ENCODE measurements around the gene RAB27B. TPM values are rescaled to one million over a fixed set of nuclear protein-coding genes. Genes with fewer than 3 reads are reported as not detected.

RAB27B gene
- total RNA-seq, 1 experiment from 2014 or later = 0.87 TPM

DNA sequence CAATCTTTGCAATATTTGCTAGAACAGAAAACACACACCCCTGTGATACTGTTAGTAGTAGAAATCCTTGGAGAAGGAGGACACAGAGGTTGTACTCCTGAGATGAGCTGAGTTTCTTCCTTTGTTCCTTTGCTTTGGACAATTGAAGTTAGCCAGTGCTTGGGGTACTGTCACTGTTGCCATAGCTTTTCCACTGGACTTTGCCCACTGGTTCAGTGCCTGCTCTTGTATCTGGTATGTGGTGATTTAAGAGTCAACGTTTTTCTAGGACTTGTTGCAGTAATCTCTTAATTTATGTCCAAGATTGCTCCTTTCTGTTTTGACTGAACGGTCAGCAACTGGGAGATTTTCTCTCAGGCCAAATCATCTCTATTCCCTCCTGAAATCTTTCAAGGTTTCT, 26.1 kb upstream of the RAB27B start (continued):
- TF ChIP-seq, protein P1, sequence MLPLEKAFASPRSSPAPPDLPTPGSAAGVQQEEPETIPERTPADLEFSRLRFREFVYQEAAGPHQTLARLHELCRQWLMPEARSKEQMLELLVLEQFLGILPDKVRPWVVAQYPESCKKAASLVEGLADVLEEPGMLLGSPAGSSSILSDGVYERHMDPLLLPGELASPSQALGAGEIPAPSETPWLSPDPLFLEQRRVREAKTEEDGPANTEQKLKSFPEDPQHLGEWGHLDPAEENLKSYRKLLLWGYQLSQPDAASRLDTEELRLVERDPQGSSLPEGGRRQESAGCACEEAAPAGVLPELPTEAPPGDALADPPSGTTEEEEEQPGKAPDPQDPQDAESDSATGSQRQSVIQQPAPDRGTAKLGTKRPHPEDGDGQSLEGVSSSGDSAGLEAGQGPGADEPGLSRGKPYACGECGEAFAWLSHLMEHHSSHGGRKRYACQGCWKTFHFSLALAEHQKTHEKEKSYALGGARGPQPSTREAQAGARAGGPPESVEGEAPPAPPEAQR (CRISPR knock-in tag; IDR thresholded peaks at IDR 0.05) = no peak
- TF ChIP-seq, protein P2, sequence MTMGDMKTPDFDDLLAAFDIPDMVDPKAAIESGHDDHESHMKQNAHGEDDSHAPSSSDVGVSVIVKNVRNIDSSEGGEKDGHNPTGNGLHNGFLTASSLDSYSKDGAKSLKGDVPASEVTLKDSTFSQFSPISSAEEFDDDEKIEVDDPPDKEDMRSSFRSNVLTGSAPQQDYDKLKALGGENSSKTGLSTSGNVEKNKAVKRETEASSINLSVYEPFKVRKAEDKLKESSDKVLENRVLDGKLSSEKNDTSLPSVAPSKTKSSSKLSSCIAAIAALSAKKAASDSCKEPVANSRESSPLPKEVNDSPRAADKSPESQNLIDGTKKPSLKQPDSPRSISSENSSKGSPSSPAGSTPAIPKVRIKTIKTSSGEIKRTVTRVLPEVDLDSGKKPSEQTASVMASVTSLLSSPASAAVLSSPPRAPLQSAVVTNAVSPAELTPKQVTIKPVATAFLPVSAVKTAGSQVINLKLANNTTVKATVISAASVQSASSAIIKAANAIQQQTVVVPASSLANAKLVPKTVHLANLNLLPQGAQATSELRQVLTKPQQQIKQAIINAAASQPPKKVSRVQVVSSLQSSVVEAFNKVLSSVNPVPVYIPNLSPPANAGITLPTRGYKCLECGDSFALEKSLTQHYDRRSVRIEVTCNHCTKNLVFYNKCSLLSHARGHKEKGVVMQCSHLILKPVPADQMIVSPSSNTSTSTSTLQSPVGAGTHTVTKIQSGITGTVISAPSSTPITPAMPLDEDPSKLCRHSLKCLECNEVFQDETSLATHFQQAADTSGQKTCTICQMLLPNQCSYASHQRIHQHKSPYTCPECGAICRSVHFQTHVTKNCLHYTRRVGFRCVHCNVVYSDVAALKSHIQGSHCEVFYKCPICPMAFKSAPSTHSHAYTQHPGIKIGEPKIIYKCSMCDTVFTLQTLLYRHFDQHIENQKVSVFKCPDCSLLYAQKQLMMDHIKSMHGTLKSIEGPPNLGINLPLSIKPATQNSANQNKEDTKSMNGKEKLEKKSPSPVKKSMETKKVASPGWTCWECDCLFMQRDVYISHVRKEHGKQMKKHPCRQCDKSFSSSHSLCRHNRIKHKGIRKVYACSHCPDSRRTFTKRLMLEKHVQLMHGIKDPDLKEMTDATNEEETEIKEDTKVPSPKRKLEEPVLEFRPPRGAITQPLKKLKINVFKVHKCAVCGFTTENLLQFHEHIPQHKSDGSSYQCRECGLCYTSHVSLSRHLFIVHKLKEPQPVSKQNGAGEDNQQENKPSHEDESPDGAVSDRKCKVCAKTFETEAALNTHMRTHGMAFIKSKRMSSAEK (CRISPR knock-in tag; IDR thresholded peaks at IDR 0.05; ENCODE audit: borderline replicate concordance) = no peak
- TF ChIP-seq, protein P3, sequence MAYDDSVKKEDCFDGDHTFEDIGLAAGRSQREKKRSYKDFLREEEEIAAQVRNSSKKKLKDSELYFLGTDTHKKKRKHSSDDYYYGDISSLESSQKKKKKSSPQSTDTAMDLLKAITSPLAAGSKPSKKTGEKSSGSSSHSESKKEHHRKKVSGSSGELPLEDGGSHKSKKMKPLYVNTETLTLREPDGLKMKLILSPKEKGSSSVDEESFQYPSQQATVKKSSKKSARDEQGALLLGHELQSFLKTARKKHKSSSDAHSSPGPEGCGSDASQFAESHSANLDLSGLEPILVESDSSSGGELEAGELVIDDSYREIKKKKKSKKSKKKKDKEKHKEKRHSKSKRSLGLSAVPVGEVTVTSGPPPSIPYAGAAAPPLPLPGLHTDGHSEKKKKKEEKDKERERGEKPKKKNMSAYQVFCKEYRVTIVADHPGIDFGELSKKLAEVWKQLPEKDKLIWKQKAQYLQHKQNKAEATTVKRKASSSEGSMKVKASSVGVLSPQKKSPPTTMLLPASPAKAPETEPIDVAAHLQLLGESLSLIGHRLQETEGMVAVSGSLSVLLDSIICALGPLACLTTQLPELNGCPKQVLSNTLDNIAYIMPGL (CRISPR knock-in tag; IDR thresholded peaks at IDR 0.05) = no peak
- TF ChIP-seq ZBTB21 (CRISPR knock-in tag; IDR thresholded peaks at IDR 0.05; ENCODE audit: borderline replicate concordance) (no peak), SMAD3 (CRISPR knock-in tag; IDR thresholded peaks at IDR 0.05; ENCODE audit: borderline replicate concordance) (no peak), OVOL2 (CRISPR knock-in tag; IDR thresholded peaks at IDR 0.05; ENCODE audit: borderline replicate concordance) (no peak), NFATC4 (CRISPR knock-in tag; IDR thresholded peaks at IDR 0.05) (no peak)
- TF ChIP-seq, protein P4, sequence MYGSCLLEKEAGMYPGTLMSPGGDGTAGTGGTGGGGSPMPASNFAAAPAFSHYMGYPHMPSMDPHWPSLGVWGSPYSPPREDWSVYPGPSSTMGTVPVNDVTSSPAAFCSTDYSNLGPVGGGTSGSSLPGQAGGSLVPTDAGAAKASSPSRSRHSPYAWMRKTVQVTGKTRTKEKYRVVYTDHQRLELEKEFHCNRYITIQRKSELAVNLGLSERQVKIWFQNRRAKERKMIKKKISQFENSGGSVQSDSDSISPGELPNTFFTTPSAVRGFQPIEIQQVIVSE (CRISPR knock-in tag; IDR thresholded peaks at IDR 0.05; ENCODE audit: borderline replicate concordance) = no peak
- TF ChIP-seq, protein P5, sequence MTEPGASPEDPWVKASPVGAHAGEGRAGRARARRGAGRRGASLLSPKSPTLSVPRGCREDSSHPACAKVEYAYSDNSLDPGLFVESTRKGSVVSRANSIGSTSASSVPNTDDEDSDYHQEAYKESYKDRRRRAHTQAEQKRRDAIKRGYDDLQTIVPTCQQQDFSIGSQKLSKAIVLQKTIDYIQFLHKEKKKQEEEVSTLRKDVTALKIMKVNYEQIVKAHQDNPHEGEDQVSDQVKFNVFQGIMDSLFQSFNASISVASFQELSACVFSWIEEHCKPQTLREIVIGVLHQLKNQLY (CRISPR knock-in tag; IDR thresholded peaks at IDR 0.05) = no peak

DNA sequence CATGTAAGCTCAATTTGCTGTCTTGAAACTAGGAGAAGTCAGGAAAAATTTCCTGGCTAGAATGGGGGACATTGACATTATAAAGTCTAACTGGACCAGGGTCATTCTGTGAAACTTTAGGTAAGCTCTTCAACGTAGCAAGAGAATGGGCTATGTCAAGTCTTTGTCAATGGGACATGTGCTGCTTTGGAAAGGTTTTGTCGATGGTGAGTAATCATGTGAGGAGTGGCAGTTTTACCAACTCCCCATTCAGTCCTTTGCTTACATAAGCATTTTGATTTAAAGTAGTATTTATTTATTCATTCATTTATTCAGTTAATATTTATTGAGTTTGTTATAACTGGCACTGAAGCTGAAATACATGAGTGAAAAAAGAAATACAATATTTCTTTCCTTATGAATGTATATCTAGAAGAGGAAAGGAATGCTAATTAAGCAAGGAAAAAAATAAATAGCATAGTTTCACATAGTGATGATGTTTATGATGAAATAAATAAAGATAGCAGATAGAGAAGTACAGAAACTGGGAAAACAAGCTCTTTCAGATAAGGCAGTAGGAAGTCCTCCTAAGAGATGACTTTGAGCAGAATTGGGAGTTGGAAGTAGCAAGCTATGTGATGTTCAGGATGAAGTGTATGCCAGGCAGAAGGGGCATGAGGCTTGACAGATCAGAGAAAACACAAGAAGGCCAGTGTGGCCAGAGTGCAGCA, 25.4 kb upstream of the RAB27B start:
- Mint-ChIP-seq H3K27ac (no peak overlapping the region), H3K27me3 (ENCODE audit: low read depth) (no peaks in the 10 kb centered on the region), H3K4me1 (no peaks in the 10 kb centered on the region), H3K36me3 (no peaks in the 10 kb centered on the region), H3K9me3 (no peaks in the 10 kb centered on the region), H3K4me3 (no peak overlapping the region)
- no peak for DNase-seq (ENCODE audit: low spot score)
- ATAC-seq = no peak
- CTCF ChIA-PET = no interaction called here
- POLR2A ChIA-PET = no interaction called here
- TF ChIP-seq ZNF396 (CRISPR knock-in tag; IDR thresholded peaks at IDR 0.05; ENCODE audit: borderline replicate concordance) (no peak), ZNF317 (CRISPR knock-in tag; IDR thresholded peaks at IDR 0.05; ENCODE audit: borderline replicate concordance, low read depth) (no peak), TEAD4 (CRISPR knock-in tag; IDR thresholded peaks at IDR 0.05) (no peak), SP1 (CRISPR knock-in tag; conservative IDR thresholded peaks at IDR 0.05) (no peak), GTF2I (CRISPR knock-in tag; conservative IDR thresholded peaks at IDR 0.05) (no peak), ZNF219 (CRISPR knock-in tag; IDR thresholded peaks at IDR 0.05; ENCODE audit: borderline replicate concordance) (no peak)
- TF ChIP-seq, protein P6, sequence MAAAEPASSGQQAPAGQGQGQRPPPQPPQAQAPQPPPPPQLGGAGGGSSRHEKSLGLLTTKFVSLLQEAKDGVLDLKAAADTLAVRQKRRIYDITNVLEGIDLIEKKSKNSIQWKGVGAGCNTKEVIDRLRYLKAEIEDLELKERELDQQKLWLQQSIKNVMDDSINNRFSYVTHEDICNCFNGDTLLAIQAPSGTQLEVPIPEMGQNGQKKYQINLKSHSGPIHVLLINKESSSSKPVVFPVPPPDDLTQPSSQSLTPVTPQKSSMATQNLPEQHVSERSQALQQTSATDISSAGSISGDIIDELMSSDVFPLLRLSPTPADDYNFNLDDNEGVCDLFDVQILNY (CRISPR knock-in tag; IDR thresholded peaks at IDR 0.05) = no peak
- TF ChIP-seq, protein P7, sequence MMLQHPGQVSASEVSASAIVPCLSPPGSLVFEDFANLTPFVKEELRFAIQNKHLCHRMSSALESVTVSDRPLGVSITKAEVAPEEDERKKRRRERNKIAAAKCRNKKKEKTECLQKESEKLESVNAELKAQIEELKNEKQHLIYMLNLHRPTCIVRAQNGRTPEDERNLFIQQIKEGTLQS (CRISPR knock-in tag; conservative IDR thresholded peaks at IDR 0.05) = no peak
- TF ChIP-seq, protein P8, sequence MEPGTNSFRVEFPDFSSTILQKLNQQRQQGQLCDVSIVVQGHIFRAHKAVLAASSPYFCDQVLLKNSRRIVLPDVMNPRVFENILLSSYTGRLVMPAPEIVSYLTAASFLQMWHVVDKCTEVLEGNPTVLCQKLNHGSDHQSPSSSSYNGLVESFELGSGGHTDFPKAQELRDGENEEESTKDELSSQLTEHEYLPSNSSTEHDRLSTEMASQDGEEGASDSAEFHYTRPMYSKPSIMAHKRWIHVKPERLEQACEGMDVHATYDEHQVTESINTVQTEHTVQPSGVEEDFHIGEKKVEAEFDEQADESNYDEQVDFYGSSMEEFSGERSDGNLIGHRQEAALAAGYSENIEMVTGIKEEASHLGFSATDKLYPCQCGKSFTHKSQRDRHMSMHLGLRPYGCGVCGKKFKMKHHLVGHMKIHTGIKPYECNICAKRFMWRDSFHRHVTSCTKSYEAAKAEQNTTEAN (CRISPR knock-in tag; IDR thresholded peaks at IDR 0.05) = no peak
- TF ChIP-seq, protein P9, sequence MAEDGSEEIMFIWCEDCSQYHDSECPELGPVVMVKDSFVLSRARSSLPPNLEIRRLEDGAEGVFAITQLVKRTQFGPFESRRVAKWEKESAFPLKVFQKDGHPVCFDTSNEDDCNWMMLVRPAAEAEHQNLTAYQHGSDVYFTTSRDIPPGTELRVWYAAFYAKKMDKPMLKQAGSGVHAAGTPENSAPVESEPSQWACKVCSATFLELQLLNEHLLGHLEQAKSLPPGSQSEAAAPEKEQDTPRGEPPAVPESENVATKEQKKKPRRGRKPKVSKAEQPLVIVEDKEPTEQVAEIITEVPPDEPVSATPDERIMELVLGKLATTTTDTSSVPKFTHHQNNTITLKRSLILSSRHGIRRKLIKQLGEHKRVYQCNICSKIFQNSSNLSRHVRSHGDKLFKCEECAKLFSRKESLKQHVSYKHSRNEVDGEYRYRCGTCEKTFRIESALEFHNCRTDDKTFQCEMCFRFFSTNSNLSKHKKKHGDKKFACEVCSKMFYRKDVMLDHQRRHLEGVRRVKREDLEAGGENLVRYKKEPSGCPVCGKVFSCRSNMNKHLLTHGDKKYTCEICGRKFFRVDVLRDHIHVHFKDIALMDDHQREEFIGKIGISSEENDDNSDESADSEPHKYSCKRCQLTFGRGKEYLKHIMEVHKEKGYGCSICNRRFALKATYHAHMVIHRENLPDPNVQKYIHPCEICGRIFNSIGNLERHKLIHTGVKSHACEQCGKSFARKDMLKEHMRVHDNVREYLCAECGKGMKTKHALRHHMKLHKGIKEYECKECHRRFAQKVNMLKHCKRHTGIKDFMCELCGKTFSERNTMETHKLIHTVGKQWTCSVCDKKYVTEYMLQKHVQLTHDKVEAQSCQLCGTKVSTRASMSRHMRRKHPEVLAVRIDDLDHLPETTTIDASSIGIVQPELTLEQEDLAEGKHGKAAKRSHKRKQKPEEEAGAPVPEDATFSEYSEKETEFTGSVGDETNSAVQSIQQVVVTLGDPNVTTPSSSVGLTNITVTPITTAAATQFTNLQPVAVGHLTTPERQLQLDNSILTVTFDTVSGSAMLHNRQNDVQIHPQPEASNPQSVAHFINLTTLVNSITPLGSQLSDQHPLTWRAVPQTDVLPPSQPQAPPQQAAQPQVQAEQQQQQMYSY (CRISPR knock-in tag; IDR thresholded peaks at IDR 0.05) = no peak

All from WTC11 (cell line).